AG09319 (cell line): Measurements from ENCODE around the gene TMEM86B.

Experiments
- DNase-seq: peaks from one replicate; pipeline ENCODE4 v3.0.0-alpha.2; 2010; ENCODE audit warnings: low read depth; ENCODE audit errors: extremely low read depth
- TF ChIP-seq, protein P1 (sequence below): IDR thresholded peaks from 2 replicates; pipeline ENCODE4 v1.5.1; 2011; ENCODE audit warnings: low read depth, mild to moderate bottlenecking, inconsistent platforms, low read length, moderate library complexity

Gene TMEM86B

GRCh38 chr19:55270172-55270942, 41.8 kb upstream of the TMEM86B start:
- DNase-seq, result no peak
- TF ChIP-seq, protein P1, sequence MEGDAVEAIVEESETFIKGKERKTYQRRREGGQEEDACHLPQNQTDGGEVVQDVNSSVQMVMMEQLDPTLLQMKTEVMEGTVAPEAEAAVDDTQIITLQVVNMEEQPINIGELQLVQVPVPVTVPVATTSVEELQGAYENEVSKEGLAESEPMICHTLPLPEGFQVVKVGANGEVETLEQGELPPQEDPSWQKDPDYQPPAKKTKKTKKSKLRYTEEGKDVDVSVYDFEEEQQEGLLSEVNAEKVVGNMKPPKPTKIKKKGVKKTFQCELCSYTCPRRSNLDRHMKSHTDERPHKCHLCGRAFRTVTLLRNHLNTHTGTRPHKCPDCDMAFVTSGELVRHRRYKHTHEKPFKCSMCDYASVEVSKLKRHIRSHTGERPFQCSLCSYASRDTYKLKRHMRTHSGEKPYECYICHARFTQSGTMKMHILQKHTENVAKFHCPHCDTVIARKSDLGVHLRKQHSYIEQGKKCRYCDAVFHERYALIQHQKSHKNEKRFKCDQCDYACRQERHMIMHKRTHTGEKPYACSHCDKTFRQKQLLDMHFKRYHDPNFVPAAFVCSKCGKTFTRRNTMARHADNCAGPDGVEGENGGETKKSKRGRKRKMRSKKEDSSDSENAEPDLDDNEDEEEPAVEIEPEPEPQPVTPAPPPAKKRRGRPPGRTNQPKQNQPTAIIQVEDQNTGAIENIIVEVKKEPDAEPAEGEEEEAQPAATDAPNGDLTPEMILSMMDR, result no peak

DNA sequence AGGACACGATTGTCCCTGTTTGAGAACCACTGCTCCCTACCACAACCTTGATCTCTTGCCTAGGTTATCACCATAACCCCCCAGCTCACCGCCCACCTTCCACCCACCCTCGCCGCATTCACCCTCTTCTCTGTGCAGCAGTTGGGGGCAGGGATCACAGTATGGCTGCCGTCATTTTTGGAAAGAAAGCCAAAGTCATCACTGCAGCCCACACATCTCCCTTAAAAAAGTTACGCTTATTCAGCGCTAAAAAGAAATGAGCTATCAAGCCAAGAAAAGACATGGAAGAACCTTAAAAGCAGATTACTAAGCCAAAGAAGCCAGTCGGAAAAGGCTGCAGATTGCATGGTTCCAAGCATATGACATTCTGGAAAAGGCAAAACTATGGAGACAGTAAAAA, 40.7 kb upstream of the TMEM86B start:
- DNase-seq, result no peak
- TF ChIP-seq, protein P1, result no peak

GRCh38 chr19:55266840-55267239, 38.3 kb upstream of the TMEM86B start:
- TF ChIP-seq, protein P1, result no peak
- no peak for DNase-seq

- TF ChIP-seq, protein P1, result no peak
- no peak for DNase-seq
Measured at GRCh38 chr19:55266404-55266803, 37.8 kb upstream of the TMEM86B start.

GRCh38 chr19:55265723-55266386, 37.3 kb upstream of the TMEM86B start:
- TF ChIP-seq, protein P1, result no peak
- no peak for DNase-seq

- TF ChIP-seq, protein P1, result no peak
- no peak for DNase-seq
Measured at GRCh38 chr19:55265173-55265572, 36.6 kb upstream of the TMEM86B start.

DNA sequence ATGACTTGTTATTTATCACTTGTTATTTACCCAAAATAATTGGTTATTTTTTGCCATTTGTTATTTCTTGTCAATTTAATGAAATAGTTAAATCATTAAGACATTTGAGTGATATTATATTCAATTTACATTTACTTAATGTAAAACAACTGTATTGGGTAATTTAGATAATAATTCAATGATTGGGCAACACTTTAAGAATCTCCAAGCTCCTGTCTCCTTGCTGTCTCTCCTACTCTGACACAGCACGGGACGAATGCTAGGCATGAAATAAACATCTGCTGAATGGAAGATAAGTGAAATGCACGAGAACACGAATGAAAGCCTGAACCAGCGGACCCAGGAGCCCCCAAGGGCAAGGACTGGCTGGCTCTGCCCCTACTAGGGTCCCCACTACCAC, 36.0 kb upstream of the TMEM86B start:
- DNase-seq, result no peak
- TF ChIP-seq, protein P1, result no peak
